Stomach (tissue), 9 donors: ENCODE measurements around the gene IVD. TPM values are rescaled to one million over a fixed set of nuclear protein-coding genes. Genes with fewer than 3 reads are reported as not detected.

ENCODE experiments used
- DNase-seq, 2 donors: peaks; one replicate each; pipeline versions ENCODE4 v3.0.0 to v3.0.0-alpha.2; 2013 to 2019
- H3K27ac ChIP-seq, 5 donors: fragments of 200-600 bp in 4 of 5; sonication (generic) in 4 of 5; one replicate each; pipeline ENCODE4 v1.5.1; 2013 to 2019; ENCODE audit warnings: mild to moderate bottlenecking in 1 of 5, moderate library complexity in 1 of 5
- H3K27me3 ChIP-seq, 3 donors: fragments of 200-600 bp; sonication (generic); one replicate each; pipeline ENCODE4 v1.5.1; 2017 to 2019; ENCODE audit warnings: mixed run types in 1 of 3
- H3K36me3 ChIP-seq, 4 donors: fragments of 200-600 bp; sonication (generic); 1 replicate in 3 of 4; 2 replicates in 1 of 4; pipeline ENCODE4 v1.5.1; 2016 to 2019
- H3K4me1 ChIP-seq, 4 donors: fragments of 200-600 bp; sonication (generic); one replicate each; pipeline ENCODE4 v1.5.1; 2016 to 2019
- H3K4me3 ChIP-seq, 4 donors: fragments of 200-600 bp; sonication (generic) in 3 of 4; one replicate each; pipeline ENCODE4 v1.5.1; 2016 to 2019; ENCODE audit warnings: mild to moderate bottlenecking in 1 of 4
- H3K9me3 ChIP-seq, 4 donors: fragments of 200-600 bp; sonication (generic); one replicate each; pipeline ENCODE4 v1.5.1; 2016 to 2019
- EP300 ChIP-seq: sonication (generic); formaldehyde crosslinking; IDR thresholded peaks from one replicate; pipeline ENCODE4 v1.6.1; 2017; ENCODE audit warnings: antibody characterized with exemption
- POLR2A ChIP-seq, 4 donors: fragments of 450-650 bp; IDR thresholded peaks; one replicate each; pipeline ENCODE4 v1.6.1; 2016; ENCODE audit warnings: antibody characterized with exemption in 4 of 4, control low read depth in 2 of 4, mild to moderate bottlenecking in 1 of 4, moderate library complexity in 1 of 4
- POLR2AphosphoS5 ChIP-seq, 3 donors: sonication (generic); formaldehyde crosslinking; IDR thresholded peaks; one replicate each; pipeline ENCODE4 v1.6.1; 2016; ENCODE audit warnings: antibody characterized with exemption in 3 of 3
- WGBS, 5 donors: extraction: QIAGEN DNeasy Blood & Tissue Kit in 3 of 5; methylation state at CpG; one replicate each; pipeline versions ENCODE4 v1.1.5 to v1.1.7; 2013 to 2018; 5-methylcytosine and 5-hydroxymethylcytosine counted together
- intact Hi-C: fragments of 100-400 bp; cut with DNase I; formaldehyde crosslinking; loops from one replicate; pipeline ENCODE4 v1.15.1; 2023; ENCODE audit warnings: low total_unique reads
- polyA plus RNA-seq, 3 donors: library from polyadenylated mRNA; stranded (reverse); fragments of 200-250 nt; gene quantifications; one replicate each; pipeline ENCODE4 v1.2.3, GENCODE V29; 2013
- total RNA-seq, 5 donors: library from RNA; depleted of rRNA; stranded (reverse); fragments of >200 nt; gene quantifications; one replicate each; pipeline versions ENCODE4 v1.1.0 to v1.2.3, GENCODE V29; 2014 to 2016
- TF ChIP-seq, protein P1 (sequence below), 7 experiments: fragments of 450-650 bp in 4 of 7; fragments of 200-600 bp in 3 of 7; sonication (generic) in 3 of 7; IDR thresholded peaks; one replicate each; pipeline ENCODE4 v1.5.1; 2016 to 2019; ENCODE audit warnings: antibody characterized with exemption in 7 of 7, control low read depth in 2 of 7, mild to moderate bottlenecking in 1 of 7
- donor health status: healthy with polysubstance abuse.
- donor health status: Bipolar disorder and iron deficiency.
- donor health status: healthy.

Gene IVD
- total and polyA plus RNA-seq, 8 donors = 26.7 to 78.1 (median 45.3) TPM

GRCh38 chr15:40397688-40398412 lies 7.7 kb upstream of the IVD start:
- H3K4me1 ChIP-seq = peaks cover 0 to 8% (median 0%) of the 10 kb centered on the region in 4 donors
- TF ChIP-seq EP300 (no peak), POLR2A (IDR thresholded peaks at IDR 0.05) (no peak), POLR2AphosphoS5 (IDR thresholded peaks at IDR 0.05) (no peak)
- TF ChIP-seq, protein P1, sequence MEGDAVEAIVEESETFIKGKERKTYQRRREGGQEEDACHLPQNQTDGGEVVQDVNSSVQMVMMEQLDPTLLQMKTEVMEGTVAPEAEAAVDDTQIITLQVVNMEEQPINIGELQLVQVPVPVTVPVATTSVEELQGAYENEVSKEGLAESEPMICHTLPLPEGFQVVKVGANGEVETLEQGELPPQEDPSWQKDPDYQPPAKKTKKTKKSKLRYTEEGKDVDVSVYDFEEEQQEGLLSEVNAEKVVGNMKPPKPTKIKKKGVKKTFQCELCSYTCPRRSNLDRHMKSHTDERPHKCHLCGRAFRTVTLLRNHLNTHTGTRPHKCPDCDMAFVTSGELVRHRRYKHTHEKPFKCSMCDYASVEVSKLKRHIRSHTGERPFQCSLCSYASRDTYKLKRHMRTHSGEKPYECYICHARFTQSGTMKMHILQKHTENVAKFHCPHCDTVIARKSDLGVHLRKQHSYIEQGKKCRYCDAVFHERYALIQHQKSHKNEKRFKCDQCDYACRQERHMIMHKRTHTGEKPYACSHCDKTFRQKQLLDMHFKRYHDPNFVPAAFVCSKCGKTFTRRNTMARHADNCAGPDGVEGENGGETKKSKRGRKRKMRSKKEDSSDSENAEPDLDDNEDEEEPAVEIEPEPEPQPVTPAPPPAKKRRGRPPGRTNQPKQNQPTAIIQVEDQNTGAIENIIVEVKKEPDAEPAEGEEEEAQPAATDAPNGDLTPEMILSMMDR (IDR thresholded peaks at IDR 0.05) = no peak
- WGBS, 5 donors = 85 to 91% (median 91%) methylated on average over 8 of the region's 8 CpGs
- H3K36me3 ChIP-seq = peaks cover 0 to 22% (median 14%) of the 10 kb centered on the region in 4 donors
- no peak for DNase-seq
- no peaks in the 10 kb centered on the region for H3K9me3 ChIP-seq
- H3K27ac ChIP-seq = no peak overlapping the region
- intact Hi-C loops = no loop called here
- H3K4me3 ChIP-seq = no peak overlapping the region
- no peaks in the 10 kb centered on the region for H3K27me3 ChIP-seq

GRCh38 chr15:40398413-40398873 lies 7.2 kb upstream of the IVD start:
- intact Hi-C loops = no loop called here
- H3K4me3 ChIP-seq = no peak overlapping the region
- H3K9me3 ChIP-seq = no peaks in the 10 kb centered on the region
- H3K27ac ChIP-seq = no peak overlapping the region
- TF ChIP-seq POLR2A (IDR thresholded peaks at IDR 0.05) (no peak), POLR2AphosphoS5 (IDR thresholded peaks at IDR 0.05) (no peak), EP300 (no peak)
- TF ChIP-seq, protein P1 (IDR thresholded peaks at IDR 0.05) = no peak
- DNase-seq = peak in 1 of 2 donors; percentile 34
- H3K4me1 ChIP-seq = peaks cover 0 to 8% (median 0%) of the 10 kb centered on the region in 4 donors
- H3K36me3 ChIP-seq = peaks cover 0 to 16% (median 8%) of the 10 kb centered on the region in 4 donors
- WGBS, 5 donors = 53 to 72% (median 68%) methylated on average over 4 of the region's 4 CpGs
- no peaks in the 10 kb centered on the region for H3K27me3 ChIP-seq

DNA sequence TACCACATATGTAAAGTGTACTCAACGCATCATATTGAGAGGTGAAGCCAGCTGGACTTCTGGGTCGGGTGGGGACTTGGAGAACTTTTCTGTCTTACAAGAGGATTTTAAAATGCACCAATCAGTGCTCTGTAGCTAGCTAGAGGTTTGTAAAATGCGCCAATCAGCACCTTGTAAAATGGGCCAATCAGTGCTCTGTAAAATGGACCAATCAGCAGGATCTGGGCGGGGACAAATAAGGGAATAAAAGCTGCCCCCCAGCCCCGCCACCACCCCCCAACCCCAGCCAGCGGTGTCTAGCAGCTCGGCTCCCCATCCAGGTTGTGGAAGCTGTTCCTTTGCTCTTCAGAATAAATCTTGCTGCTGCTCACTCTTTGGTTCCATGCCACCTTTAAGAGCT lies 6.2 kb upstream of the IVD start:
- Histone ChIP-seq H3K4me1 (peaks cover 0 to 8% (median 0%) of the 10 kb centered on the region in 4 donors), H3K27ac (no peak overlapping the region), H3K36me3 (peaks cover 0 to 7% (median 0%) of the 10 kb centered on the region in 4 donors), H3K4me3 (no peak overlapping the region), H3K9me3 (no peaks in the 10 kb centered on the region), H3K27me3 (no peaks in the 10 kb centered on the region)
- WGBS, 5 donors = 79 to 90% (median 80%) methylated on average over 7 of the region's 7 CpGs
- no peak for DNase-seq
- no peak for TF ChIP-seq POLR2A (IDR thresholded peaks at IDR 0.05)
- TF ChIP-seq POLR2AphosphoS5 (IDR thresholded peaks at IDR 0.05) = no peak
- TF ChIP-seq EP300 = no peak
- TF ChIP-seq, protein P1 (IDR thresholded peaks at IDR 0.05) = no peak
- intact Hi-C loops = no loop called here

DNA sequence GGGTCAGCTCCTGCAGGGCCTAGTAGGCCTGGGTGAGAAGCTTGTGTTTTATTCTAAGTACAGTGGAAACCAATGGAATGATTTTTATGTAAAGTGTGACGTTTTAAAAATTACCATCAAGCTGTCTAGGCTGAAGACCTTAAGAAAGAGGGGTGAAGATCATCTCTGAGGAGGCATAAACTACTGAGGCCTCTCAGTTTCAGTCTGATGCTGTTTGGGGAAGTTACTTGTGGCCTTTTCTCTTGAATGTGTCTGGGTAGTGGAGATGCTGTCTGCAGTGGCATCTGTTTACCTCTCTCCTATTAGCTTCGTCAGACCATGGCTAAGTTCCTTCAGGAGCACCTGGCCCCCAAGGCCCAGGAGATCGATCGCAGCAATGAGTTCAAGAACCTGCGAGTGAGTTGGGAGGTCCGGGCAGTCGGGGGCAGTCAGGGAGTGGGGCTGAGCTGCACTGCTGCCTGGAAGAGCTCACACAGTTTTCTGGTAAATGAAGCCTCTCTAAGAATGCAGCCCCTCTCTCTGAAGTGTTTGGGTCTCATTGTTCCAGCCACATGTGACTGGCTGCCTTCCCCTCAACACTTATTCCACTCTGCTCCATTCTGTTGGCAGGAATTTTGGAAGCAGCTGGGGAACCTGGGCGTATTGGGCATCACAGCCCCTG lies 1.9 kb downstream of the IVD start:
- Histone ChIP-seq H3K27ac (no peak overlapping the region), H3K36me3 (peaks cover 24 to 52% (median 51%) of the 10 kb centered on the region in 4 donors), H3K27me3 (no peaks in the 10 kb centered on the region), H3K4me3 (peak overlapping the region in 1 of 4 donors; percentile 95), H3K4me1 (peaks cover 14 to 40% (median 34%) of the 10 kb centered on the region in 4 donors), H3K9me3 (no peaks in the 10 kb centered on the region)
- 80 to 87% (median 82%) methylated on average over 8 of the region's 8 CpGs for WGBS, 5 donors
- TF ChIP-seq POLR2A (IDR thresholded peaks at IDR 0.05) (no peak), EP300 (no peak), POLR2AphosphoS5 (IDR thresholded peaks at IDR 0.05) (no peak)
- TF ChIP-seq, protein P1 (IDR thresholded peaks at IDR 0.05) = no peak
- no peak for DNase-seq
- intact Hi-C loops = no loop called here
